ENCODE results near the gene FGFBP2. TPM values are rescaled to one million over a fixed set of nuclear protein-coding genes. Genes with fewer than 3 reads are reported as not detected.
A peak's percentile ranks its signal among the peaks of the same experiment; 100 is the strongest.

FGFBP2 gene
- total RNA-seq, 1 donor from 2014 or later, result 2.6 TPM

DNA sequence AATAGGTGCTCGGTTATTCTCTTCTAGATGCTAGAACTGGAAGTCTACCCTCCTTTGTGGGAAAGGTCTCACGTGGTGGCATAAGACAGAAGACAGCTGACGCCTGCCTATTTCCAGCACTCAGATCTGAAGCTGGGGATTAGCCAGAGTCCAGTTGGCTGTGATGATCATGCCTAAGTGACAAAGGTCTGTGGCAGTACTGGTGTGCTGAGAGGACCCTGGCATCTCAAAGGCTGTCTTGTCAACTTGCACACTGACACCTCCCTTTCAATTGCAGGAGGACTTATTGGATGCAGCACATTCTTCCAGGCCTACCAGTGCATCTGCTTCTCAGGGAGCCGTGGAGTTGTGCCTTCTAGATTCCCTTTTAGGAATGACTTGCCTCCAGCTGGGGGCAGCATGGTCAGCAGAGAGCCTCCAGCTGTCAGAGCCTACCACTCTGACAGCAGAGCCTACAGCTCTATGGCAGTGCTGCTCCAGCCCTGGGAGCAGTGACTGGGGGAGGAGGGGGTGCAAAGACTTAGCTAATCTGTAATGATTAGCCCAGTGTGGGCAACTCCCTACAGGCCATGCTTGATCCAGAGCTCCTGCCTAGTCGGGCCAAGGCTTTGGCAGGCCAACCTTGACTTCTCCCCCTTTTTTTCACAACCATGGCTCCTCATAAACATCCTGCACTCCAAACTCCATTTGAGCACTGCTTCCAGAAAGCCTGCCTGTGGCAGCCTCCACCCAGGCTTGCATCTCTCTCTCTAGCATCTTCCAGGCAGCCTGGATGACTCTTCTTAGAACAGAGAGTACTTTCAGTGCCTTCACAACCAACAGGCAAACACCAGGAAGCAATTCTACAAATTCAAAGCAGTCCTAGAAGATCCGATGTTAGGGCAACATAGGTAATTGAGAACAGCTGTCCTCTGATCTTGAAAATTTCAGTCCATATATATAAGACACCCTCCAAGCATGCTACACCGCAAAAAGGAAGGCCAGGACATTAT lies 13.8 kb upstream of the FGFBP2 start:
- no peak for DNase-seq (ENCODE audit: low spot score)
- intact Hi-C loops (cut with DNase I), result no loop called here

- no peak for DNase-seq (ENCODE audit: low spot score)
- intact Hi-C loops (cut with DNase I), result no loop called here
Measured at GRCh38 chr4:15971068-15971801, 8.3 kb upstream of the FGFBP2 start.

DNA sequence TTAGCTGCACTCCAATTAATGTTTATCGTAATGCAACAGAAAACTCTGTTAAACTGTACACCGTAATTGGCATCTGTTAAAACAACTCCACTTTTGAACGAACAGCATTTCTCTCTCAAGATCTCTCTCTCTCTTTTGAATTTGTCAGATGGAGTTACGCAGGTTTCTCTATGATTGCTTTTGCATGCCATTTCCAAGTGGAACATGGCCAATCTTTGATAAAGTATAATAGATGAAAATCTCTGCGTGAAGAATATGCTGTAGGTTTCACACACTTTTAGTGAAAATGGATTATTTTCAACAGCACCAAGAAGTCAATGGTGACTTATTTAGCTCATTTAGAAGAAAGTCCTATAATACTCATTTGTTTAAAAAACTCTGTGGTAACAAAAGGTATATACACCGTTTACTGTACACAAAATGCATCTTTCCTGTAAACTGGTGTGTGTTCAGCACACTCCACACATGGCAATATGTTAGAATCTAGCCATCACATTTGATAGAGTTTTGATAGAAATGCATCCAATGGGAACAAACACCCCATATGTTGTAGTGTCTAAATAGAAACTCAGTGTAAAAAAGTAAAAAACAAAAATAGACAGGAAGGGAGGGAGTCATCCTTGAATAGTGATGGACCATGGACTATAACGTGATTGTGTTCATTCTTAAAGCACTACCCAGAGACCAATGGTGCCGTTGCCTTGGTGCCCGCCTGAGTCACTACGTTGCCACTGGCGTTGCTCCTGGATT lies 5.8 kb upstream of the FGFBP2 start:
- DNase-seq (ENCODE audit: low spot score), result no peak
- intact Hi-C loops (cut with DNase I), result no loop called here

DNA sequence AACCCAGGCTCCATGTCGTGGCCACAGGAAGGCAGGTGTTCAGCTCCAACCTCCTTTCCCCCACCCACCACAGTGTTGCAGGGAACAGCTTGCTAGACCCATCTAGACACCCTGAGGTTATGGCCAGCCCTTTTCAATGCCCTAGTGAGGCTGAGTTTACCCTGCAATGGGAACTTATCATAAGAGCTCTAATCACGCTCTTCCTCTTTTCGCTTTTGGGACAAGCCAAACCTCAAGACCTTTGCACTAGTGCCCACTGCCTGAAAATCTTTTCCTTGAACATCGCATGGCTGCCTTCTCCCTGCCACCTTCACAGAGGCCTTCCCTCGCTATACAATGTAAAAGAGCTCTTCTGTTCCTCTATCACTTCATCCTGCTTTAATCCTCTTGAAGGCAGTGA lies 2.4 kb upstream of the FGFBP2 start:
- DNase-seq (ENCODE audit: low spot score), result no peak
- intact Hi-C loops (cut with DNase I), result no loop called here

GRCh38 chr4:15964159-15964558 lies 1.2 kb upstream of the FGFBP2 start:
- intact Hi-C loops (cut with DNase I), result loop anchor here (5.0 kb wide), 1 partner anchor 38 kb away; no protein-coding TSS in a partner anchor

GRCh38 chr4:15963576-15963975 lies 601 bp upstream of the FGFBP2 start:
- intact Hi-C loops (cut with DNase I), result loop anchor here (5.0 kb wide), 1 partner anchor 39 kb away; no protein-coding TSS in a partner anchor
- DNase-seq (ENCODE audit: low spot score), result no peak

More at GRCh38 chr4:15964159-15964558, 1.2 kb upstream of the FGFBP2 start:
- DNase-seq (ENCODE audit: low spot score), result no peak

GRCh38 chr4:15961781-15962510 lies 1.0 kb downstream of the FGFBP2 start:
- intact Hi-C loops (cut with DNase I), result loop anchor here (5.0 kb wide), 1 partner anchor 40 kb away; no protein-coding TSS in a partner anchor
- no peak for DNase-seq (ENCODE audit: low spot score)

DNA sequence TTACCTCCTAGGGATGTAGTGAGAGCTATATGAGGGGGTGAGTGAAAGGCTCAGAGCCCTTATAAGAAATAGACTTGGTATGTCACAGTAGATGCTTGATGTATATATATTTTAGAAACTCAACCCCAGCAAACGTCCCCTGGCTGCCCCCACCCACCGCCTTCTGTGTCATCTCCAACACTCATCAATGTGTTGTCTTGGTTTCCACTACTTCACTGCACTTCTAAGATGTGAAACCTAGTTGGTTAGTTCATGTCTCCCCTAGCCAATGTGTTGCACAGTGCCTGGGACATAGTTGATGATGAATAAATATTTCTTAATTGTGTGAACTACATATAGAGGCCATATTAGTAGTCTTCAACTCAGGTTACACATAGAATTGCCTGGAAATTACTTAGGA lies 4.4 kb downstream of the FGFBP2 start:
- intact Hi-C loops (cut with DNase I), result loop anchor here (2.0 to 5.0 kb wide), 2 partner anchors 228 to 476 kb away; no protein-coding TSS in a partner anchor
- DNase-seq (ENCODE audit: low spot score), result no peak

DNA sequence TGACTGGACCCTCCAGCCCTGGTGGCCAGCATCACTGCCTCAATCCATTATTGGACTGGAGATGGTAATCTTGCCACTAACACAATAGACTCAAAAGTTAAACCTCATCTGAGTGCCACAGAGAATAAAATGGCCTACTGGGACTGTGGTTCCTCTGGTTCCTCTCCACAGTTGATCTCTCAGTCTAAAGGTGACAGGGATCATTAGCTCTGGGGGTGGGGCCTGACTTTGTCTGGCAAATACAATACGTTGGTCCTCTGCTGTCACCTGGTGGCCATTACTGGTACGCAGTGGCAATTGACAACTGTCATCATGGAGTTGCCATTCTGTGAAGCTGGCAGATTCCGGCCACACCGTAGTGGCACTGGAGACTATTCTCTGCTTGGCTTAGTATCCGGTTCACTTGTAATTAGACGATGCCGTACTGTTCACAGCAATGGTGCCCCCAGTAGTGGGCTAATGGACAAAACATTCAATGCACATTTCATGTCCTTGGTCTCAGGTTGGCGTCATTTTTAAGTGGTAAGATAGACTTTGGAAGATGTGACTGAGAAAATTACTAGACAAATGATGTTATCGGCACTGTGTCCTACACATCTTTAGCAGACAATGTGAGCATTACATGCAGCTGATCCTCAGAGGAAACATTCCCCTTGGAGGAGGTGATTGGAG lies 6.7 kb downstream of the FGFBP2 start:
- DNase-seq (ENCODE audit: low spot score), result peak; percentile 84
- intact Hi-C loops (cut with DNase I), result loop anchor here (1.0 to 5.0 kb wide), 3 partner anchors 74 to 474 kb away; no protein-coding TSS in a partner anchor

- DNase-seq (ENCODE audit: low spot score), result no peak
- intact Hi-C loops (cut with DNase I), result loop anchor here (1.0 to 5.0 kb wide), 3 partner anchors 73 to 473 kb away; no protein-coding TSS in a partner anchor
Measured at GRCh38 chr4:15955670-15956069, 7.3 kb downstream of the FGFBP2 start.

DNA sequence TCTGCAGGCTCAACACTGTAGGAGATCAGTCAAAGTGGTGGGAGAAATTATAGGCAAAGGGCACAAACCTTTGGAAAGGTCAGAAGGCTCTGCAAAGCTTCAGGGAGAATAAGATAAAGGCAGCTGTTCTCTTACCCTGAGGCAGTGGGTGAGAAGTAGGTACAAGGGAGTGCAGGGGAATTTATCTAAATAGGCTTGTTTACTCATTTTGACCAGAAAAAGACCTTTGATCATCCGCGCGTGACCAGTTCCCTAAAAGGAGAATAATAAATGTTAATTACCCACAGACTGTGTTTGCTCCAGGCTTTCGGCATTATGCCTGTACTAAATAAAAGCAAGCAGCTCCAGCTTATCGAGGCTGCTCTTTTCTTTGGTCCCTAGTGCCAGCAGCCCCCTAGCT lies 9.3 kb downstream of the FGFBP2 start:
- intact Hi-C loops (cut with DNase I), result no loop called here
- DNase-seq (ENCODE audit: low spot score), result no peak

DNA sequence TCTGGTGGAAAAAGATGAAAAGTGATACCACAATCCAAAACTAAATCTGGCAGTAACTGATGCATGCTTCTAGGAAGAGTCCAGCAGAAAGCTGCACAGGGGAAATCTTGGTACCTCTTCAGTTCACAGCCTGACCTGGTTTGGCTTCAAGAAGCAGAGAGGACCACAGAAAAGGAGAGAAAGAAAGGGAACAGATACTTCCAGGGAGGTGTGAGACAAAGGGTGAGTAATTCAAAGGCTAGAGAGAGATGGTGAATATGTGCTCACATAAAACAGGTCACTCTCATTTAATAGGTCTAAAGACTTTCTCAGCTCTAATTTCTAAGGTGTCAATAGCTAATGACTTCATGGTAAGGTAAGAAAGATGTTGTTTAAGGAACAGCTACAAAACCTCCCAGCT lies 11.2 kb downstream of the FGFBP2 start:
- no peak for DNase-seq (ENCODE audit: low spot score)
- intact Hi-C loops (cut with DNase I), result no loop called here

DNA sequence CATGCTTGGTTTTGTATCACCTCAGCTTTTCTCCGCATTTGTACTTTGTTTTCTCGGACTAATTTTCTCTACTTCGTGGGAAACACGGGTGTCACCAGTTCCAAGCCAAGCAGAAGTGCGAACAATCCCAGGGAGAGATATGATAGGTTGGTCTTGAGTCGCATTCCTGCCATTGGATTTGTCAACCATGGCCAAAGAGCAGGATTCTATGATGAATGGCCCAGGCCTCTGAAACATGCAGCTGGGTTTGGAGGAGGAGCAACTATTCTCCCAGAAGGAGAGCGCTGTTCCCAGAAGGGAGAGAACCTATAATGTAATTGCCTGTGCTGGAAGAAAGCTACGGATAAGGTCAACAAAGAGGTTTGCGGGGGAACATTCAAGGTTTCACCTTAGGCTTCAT lies 14.1 kb downstream of the FGFBP2 start:
- no peak for DNase-seq (ENCODE audit: low spot score)
- intact Hi-C loops (cut with DNase I), result no loop called here

GRCh38 chr4:15947684-15948083 lies 15.3 kb downstream of the FGFBP2 start:
- DNase-seq (ENCODE audit: low spot score), result no peak
- intact Hi-C loops (cut with DNase I), result no loop called here

- intact Hi-C loops (cut with DNase I), result no loop called here
Measured at GRCh38 chr4:15945516-15945915, 17.5 kb downstream of the FGFBP2 start.

GRCh38 chr4:15944895-15945294 lies 18.1 kb downstream of the FGFBP2 start:
- intact Hi-C loops (cut with DNase I), result no loop called here
- no peak for DNase-seq (ENCODE audit: low spot score)

More at GRCh38 chr4:15945516-15945915, 17.5 kb downstream of the FGFBP2 start:
- no peak for DNase-seq (ENCODE audit: low spot score)

GRCh38 chr4:15942283-15942682 lies 20.7 kb downstream of the FGFBP2 start:
- intact Hi-C loops (cut with DNase I), result no loop called here
- DNase-seq (ENCODE audit: low spot score), result no peak

DNA sequence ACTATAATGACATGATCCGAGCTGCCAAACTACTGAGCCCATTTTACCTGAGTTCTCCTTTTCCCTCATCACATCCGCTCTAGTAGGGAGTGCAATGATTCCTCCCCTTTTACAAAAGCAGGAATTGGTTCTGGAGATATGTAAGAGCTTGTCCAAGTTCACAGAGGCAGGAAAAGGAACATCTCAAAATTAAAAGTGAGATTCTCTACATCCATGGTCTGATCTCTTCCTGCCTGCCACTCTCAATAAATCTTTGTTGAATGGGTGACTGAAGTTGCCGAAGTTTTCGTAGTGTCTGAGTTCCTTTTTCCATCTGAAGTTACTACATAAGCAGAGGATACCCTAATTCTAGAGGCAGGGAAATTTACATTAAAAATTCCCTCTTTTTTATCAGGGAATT lies 24.3 kb downstream of the FGFBP2 start, which contains the start of gene FGFBP1:
FGFBP1 (minus strand) TSS at position 101 of the 400 bp plus-strand sequence. CDS start 2,108 bp downstream, outside the sequence.
- DNase-seq (ENCODE audit: low spot score), result no peak
- intact Hi-C loops (cut with DNase I), result no loop called here

All from cardiac septum (tissue), 1 donor.